DND-41 (cell line): Measurements from ENCODE around the gene UNC13B.

Experiments used
- ATAC-seq: fragments of 200-7000 bp; cut with Tn5 transposase; 3 replicates; pipeline ENCODE4 v1.9.1; 2021; ENCODE audit warnings: low read depth; ENCODE audit not compliant: insufficient read depth
- DNase-seq: peaks from one replicate; pipeline ENCODE4 v3.0.0-alpha.2; 2020
- H2AFZ ChIP-seq: 2 replicates; pipeline ENCODE4 v1.6.0; 2012; ENCODE audit warnings: low read depth, low read length
- H3K27ac ChIP-seq: 2 replicates; pipeline ENCODE4 v1.5.1; 2012; ENCODE audit warnings: low read length, inconsistent platforms
- H3K27me3 ChIP-seq: fragments of 200-600 bp; sonication (generic); 2 replicates; pipeline ENCODE4 v1.6.0; 2012; ENCODE audit warnings: low read length, mild to moderate bottlenecking, inconsistent platforms; ENCODE audit not compliant: insufficient read depth, poor library complexity
- H3K36me3 ChIP-seq: 2 replicates; pipeline ENCODE4 v1.5.1; 2012; ENCODE audit warnings: low read length, inconsistent platforms; ENCODE audit not compliant: insufficient read depth
- H3K4me1 ChIP-seq: 2 replicates; pipeline ENCODE4 v1.5.1; 2012; ENCODE audit warnings: mild to moderate bottlenecking, low read length; ENCODE audit not compliant: insufficient read depth
- H3K4me2 ChIP-seq: 2 replicates; pipeline ENCODE4 v1.6.0; 2012; ENCODE audit warnings: mild to moderate bottlenecking, moderate library complexity, low read length, inconsistent platforms; ENCODE audit not compliant: insufficient read depth
- H3K4me3 ChIP-seq, 2 experiments: fragments of 200-600 bp in 1 of 2; shearing (Covaris generic) in 1 of 2; 2 replicates each; pipeline ENCODE4 v1.5.1; 2012 to 2016; ENCODE audit warnings: inconsistent platforms in 2 of 2, low read length in 2 of 2, mild to moderate bottlenecking in 2 of 2, low read depth in 1 of 2, moderate library complexity in 1 of 2
- H3K79me2 ChIP-seq: 2 replicates; pipeline ENCODE4 v1.6.0; 2012; ENCODE audit warnings: low read length, inconsistent platforms; ENCODE audit not compliant: insufficient read depth
- H3K9ac ChIP-seq: 2 replicates; pipeline ENCODE4 v1.6.0; 2012; ENCODE audit warnings: low read depth, mild to moderate bottlenecking, inconsistent platforms, low read length, moderate library complexity
- H3K9me3 ChIP-seq: 2 replicates; pipeline ENCODE4 v1.5.1; 2012; ENCODE audit warnings: low read length, moderate library complexity, mild to moderate bottlenecking, inconsistent platforms; ENCODE audit not compliant: insufficient read depth, severe bottlenecking
- H4K20me1 ChIP-seq: 2 replicates; pipeline ENCODE4 v1.6.0; 2012; ENCODE audit warnings: low read length; ENCODE audit not compliant: insufficient read depth
- EZH2 ChIP-seq: IDR thresholded peaks from 3 replicates; pipeline ENCODE4 v1.6.1; 2012; ENCODE audit warnings: borderline replicate concordance, low read depth, mild to moderate bottlenecking, moderate library complexity, low read length, inconsistent platforms; ENCODE audit not compliant: severe bottlenecking
- TF ChIP-seq, protein P1 (sequence below): IDR thresholded peaks from 2 replicates; pipeline ENCODE4 v1.5.1; 2012; ENCODE audit warnings: borderline replicate concordance, low read length, moderate library complexity, mild to moderate bottlenecking; ENCODE audit not compliant: poor library complexity, severe bottlenecking; ENCODE audit errors: extremely low read depth

Gene UNC13B

GRCh38 chr9:35415402-35416097, 253.7 kb downstream of the UNC13B start:
- Histone ChIP-seq H3K36me3 (no peaks in the 10 kb centered on the region), H3K27ac (no peak overlapping the region)
- TF ChIP-seq EZH2, result no peak
- TF ChIP-seq, protein P1, sequence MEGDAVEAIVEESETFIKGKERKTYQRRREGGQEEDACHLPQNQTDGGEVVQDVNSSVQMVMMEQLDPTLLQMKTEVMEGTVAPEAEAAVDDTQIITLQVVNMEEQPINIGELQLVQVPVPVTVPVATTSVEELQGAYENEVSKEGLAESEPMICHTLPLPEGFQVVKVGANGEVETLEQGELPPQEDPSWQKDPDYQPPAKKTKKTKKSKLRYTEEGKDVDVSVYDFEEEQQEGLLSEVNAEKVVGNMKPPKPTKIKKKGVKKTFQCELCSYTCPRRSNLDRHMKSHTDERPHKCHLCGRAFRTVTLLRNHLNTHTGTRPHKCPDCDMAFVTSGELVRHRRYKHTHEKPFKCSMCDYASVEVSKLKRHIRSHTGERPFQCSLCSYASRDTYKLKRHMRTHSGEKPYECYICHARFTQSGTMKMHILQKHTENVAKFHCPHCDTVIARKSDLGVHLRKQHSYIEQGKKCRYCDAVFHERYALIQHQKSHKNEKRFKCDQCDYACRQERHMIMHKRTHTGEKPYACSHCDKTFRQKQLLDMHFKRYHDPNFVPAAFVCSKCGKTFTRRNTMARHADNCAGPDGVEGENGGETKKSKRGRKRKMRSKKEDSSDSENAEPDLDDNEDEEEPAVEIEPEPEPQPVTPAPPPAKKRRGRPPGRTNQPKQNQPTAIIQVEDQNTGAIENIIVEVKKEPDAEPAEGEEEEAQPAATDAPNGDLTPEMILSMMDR, result no peak

GRCh38 chr9:35416098-35416427, 254.3 kb downstream of the UNC13B start:
- Histone ChIP-seq H3K9me3 (no peaks in the 10 kb centered on the region), H3K27ac (no peak overlapping the region), H3K36me3 (no peaks in the 10 kb centered on the region), H3K79me2 (no peaks in the 10 kb centered on the region), H2AFZ (no peak overlapping the region), H3K9ac (no peak overlapping the region), H3K4me3 (no peak overlapping the region), H4K20me1 (no peaks in the 10 kb centered on the region), H3K4me1 (no peaks in the 10 kb centered on the region), H3K4me2 (no peak overlapping the region), H3K27me3 (no peaks in the 10 kb centered on the region)
- ATAC-seq (no peak), DNase-seq (no peak)
- TF ChIP-seq, protein P1, result no peak
- no peak for TF ChIP-seq EZH2

More at GRCh38 chr9:35415402-35416097, 253.7 kb downstream of the UNC13B start:
- H3K27me3 ChIP-seq, result no peaks in the 10 kb centered on the region
- H3K4me2 ChIP-seq, result no peak overlapping the region
- no peaks in the 10 kb centered on the region for H3K9me3 ChIP-seq
- H3K4me1 ChIP-seq, result no peaks in the 10 kb centered on the region
- H3K4me3 ChIP-seq, result no peak overlapping the region
- no peak overlapping the region for H3K9ac ChIP-seq
- H3K79me2 ChIP-seq, result no peaks in the 10 kb centered on the region
- DNase-seq (no peak), ATAC-seq (no peak)
- no peak overlapping the region for H2AFZ ChIP-seq
- H4K20me1 ChIP-seq, result no peaks in the 10 kb centered on the region

DNA sequence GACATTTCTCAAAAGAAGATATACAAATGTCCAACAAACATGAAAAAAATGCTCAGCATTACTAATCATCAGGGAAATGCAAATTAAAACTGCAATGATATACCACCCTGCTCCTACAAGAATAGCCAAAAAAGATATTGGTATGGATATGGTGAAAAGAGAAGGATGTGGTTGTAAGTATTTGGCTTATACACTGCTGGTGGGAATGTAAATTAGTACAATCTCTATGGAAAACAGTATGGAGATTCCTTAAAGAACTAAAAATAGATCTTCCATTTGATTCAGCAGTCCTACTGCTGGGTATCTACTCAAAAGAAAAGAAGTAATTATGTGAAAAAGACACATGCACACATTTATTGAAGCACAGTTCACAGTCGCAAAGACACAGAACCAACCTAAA, 260.5 kb downstream of the UNC13B start:
- no peaks in the 10 kb centered on the region for H4K20me1 ChIP-seq
- no peak overlapping the region for H3K27ac ChIP-seq
- no peak overlapping the region for H3K9ac ChIP-seq
- H3K9me3 ChIP-seq, result no peaks in the 10 kb centered on the region
- no peak overlapping the region for H3K4me3 ChIP-seq
- DNase-seq, result no peak
- no peaks in the 10 kb centered on the region for H3K27me3 ChIP-seq
- TF ChIP-seq EZH2, result no peak
- TF ChIP-seq, protein P1, result no peak
- H2AFZ ChIP-seq, result no peak overlapping the region
- no peak for ATAC-seq
- H3K36me3 ChIP-seq, result no peaks in the 10 kb centered on the region
- no peak overlapping the region for H3K4me2 ChIP-seq
- no peaks in the 10 kb centered on the region for H3K4me1 ChIP-seq
- H3K79me2 ChIP-seq, result no peaks in the 10 kb centered on the region
